ENCODE data around the gene CLEC11A. TPM values are rescaled to one million over a fixed set of nuclear protein-coding genes. Genes with fewer than 3 reads are reported as not detected.

The CLEC11A gene
- total and polyA plus RNA-seq, 2 of the 8 experiments (the other 6 are each of a cell fraction or from before 2014, with no cell fraction given): 4.3 to 17.4 TPM

DNA sequence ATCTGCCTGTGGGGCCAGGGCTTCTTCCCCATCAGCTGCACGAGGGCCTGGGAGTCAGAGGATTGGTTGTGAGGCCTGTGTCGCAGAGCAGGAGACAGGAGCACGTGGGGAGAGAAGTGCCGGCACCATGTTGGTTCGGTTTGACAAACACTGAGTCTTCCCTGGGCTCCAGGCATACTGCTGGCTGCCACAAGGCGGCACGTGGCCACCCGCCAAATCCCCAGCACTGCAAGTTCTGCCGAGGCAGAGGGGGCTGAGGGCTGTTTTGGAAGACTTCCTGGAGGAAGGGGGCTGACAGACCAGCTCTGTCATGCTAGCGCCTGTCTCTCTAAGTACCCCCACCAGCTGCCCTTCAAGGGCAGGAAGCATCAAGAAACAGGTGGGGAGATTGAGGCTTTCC, 13.1 kb upstream of the CLEC11A start:
- Histone ChIP-seq H3K36me3 (ENCODE audit: control insufficient read depth in 2 of 4, insufficient read depth in 4 of 4, low read length in 3 of 4) (no peaks in the 10 kb centered on the region; a peak in 1 of 8 replicates), H2BK5ac (ENCODE audit: low read depth, low read length) (no peak overlapping the region), H3K9me3 (ENCODE audit: insufficient read depth in 2 of 2, low read depth in 1 of 2, low read length in 1 of 2) (no peaks in the 10 kb centered on the region), H3K56ac (replicated peaks; ENCODE audit: insufficient read length, low read depth, low read length) (no peak overlapping the region), H4K5ac (ENCODE audit: insufficient read length, low read depth, low read length) (no peak overlapping the region), H2AK5ac (ENCODE audit: low read depth, low read length) (no peak overlapping the region), H2BK15ac (ENCODE audit: low read length) (no peak overlapping the region), H3K27me3 (replicated peaks in 1 of 4; ENCODE audit: control insufficient read depth in 3 of 4, extremely low read depth in 1 of 4, insufficient read depth in 3 of 4, low read length in 3 of 4) (peaks cover 0 to 4% (median 0%) of the 10 kb centered on the region in 4 experiments; a peak in 3 of 7 replicates), H4K20me1 (replicated peaks in 1 of 2; ENCODE audit: control insufficient read depth in 1 of 2, insufficient read depth in 2 of 2, low read length in 2 of 2) (peaks cover 2% of the 10 kb centered on the region in 2 experiments), H3K4me2 (ENCODE audit: insufficient read depth in 1 of 2, low read depth in 2 of 2, low read length in 2 of 2) (no peak overlapping the region), H2BK20ac (ENCODE audit: low read length) (no peak overlapping the region), H2BK12ac (ENCODE audit: low read depth, low read length) (no peak overlapping the region), H3K14ac (ENCODE audit: insufficient read length) (no peak overlapping the region), H4K91ac (replicated peaks; ENCODE audit: insufficient read length, low read length) (no peak overlapping the region), H3K27ac (ENCODE audit: low read depth, low read length) (no peak overlapping the region), H3K4me3 (ENCODE audit: extremely low read depth in 1 of 4, insufficient read depth in 2 of 4, low read depth in 3 of 4, low read length in 4 of 4) (no peak overlapping the region), H3K79me2 (ENCODE audit: control insufficient read depth in 1 of 2, insufficient read depth in 2 of 2, low read length in 2 of 2) (no peaks in the 10 kb centered on the region), H2AFZ (ENCODE audit: low read length) (no peak overlapping the region), H3K9ac (replicated peaks in 1 of 4; ENCODE audit: extremely low read depth in 1 of 4, low read depth in 3 of 4, low read length in 3 of 4) (no peak overlapping the region), H4K8ac (ENCODE audit: extremely low read depth, insufficient read depth, low read length) (no peak overlapping the region), H2BK120ac (replicated peaks; ENCODE audit: low read depth, low read length) (no peak overlapping the region), H3K18ac (ENCODE audit: extremely low read depth, low read length) (no peak overlapping the region), H3K4ac (replicated peaks; ENCODE audit: insufficient read length, low read depth, low read length) (no peak overlapping the region), H3K4me1 (replicated peaks in 1 of 4; ENCODE audit: control insufficient read depth in 3 of 4, insufficient read depth in 4 of 4, low read length in 3 of 4) (peaks cover 0 to 2% (median 0%) of the 10 kb centered on the region in 4 experiments; a peak in 2 of 7 replicates), H3K23ac (ENCODE audit: insufficient read length) (no peak overlapping the region), H3K23me2 (ENCODE audit: low read depth, low read length) (no peaks in the 10 kb centered on the region; the same call in 1 of the 2 replicates), H3K79me1 (ENCODE audit: low read depth, low read length) (no peaks in the 10 kb centered on the region; the same call in 1 of the 2 replicates)
- WGBS, 2 experiments (ENCODE audit: extremely low coverage in 1 of 2, insufficient coverage in 1 of 2, insufficient read length in 1 of 2, insufficient replicate concordance in 2 of 2, low coverage in 1 of 2, low lambda C conversion rate in 2 of 2, missing lambda C conversion rate in 1 of 2): 57% methylated on average over 10 of the region's 10 CpGs; no CpG with 5 or more reads in 1 of the 2 experiments
- CTCF ChIA-PET (ENCODE audit: partially characterized antibody): interaction anchor here (0.6 to 2.9 kb wide), 10 partner anchors 11 to 173 kb away, joined by 3 to 23 read pairs (median 5); partner anchors contain the start of genes CLEC11A and SHANK1
- DNase-seq (ENCODE audit: low read depth in 1 of 2, low spot score in 2 of 2): no peak
- TF ChIP-seq, protein P1, sequence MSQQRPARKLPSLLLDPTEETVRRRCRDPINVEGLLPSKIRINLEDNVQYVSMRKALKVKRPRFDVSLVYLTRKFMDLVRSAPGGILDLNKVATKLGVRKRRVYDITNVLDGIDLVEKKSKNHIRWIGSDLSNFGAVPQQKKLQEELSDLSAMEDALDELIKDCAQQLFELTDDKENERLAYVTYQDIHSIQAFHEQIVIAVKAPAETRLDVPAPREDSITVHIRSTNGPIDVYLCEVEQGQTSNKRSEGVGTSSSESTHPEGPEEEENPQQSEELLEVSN (IDR thresholded peaks at IDR 0.05): peak; percentile 61
- TF ChIP-seq, protein P2, sequence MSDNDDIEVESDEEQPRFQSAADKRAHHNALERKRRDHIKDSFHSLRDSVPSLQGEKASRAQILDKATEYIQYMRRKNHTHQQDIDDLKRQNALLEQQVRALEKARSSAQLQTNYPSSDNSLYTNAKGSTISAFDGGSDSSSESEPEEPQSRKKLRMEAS (IDR thresholded peaks at IDR 0.05): peak; percentile 76
- TF ChIP-seq, protein P3, sequence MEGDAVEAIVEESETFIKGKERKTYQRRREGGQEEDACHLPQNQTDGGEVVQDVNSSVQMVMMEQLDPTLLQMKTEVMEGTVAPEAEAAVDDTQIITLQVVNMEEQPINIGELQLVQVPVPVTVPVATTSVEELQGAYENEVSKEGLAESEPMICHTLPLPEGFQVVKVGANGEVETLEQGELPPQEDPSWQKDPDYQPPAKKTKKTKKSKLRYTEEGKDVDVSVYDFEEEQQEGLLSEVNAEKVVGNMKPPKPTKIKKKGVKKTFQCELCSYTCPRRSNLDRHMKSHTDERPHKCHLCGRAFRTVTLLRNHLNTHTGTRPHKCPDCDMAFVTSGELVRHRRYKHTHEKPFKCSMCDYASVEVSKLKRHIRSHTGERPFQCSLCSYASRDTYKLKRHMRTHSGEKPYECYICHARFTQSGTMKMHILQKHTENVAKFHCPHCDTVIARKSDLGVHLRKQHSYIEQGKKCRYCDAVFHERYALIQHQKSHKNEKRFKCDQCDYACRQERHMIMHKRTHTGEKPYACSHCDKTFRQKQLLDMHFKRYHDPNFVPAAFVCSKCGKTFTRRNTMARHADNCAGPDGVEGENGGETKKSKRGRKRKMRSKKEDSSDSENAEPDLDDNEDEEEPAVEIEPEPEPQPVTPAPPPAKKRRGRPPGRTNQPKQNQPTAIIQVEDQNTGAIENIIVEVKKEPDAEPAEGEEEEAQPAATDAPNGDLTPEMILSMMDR (IDR thresholded peaks at IDR 0.05; ENCODE audit: control extremely low read depth in 1 of 3, insufficient read depth in 1 of 3, low read depth in 1 of 3, low read length in 3 of 3): peak in 2 of 3 experiments; percentile 42 to 44; a peak in 2 of 4 replicates
- TF ChIP-seq FOSL1 (IDR thresholded peaks at IDR 0.05; ENCODE audit: insufficient read depth, low read depth, low read length) (no peak), BCL11A (IDR thresholded peaks at IDR 0.05; ENCODE audit: low read depth in 2 of 2, low read length in 2 of 2) (no peak), SIN3A (conservative IDR thresholded peaks at IDR 0.05 in 1 of 2, IDR thresholded peaks at IDR 0.05 in 1 of 2; ENCODE audit: low read depth in 1 of 2, low read length in 2 of 2) (0 out of 4 replicates have a peak, but pooled peaks of 1 of the 2 experiments have one; percentile 38)
- POLR2A ChIA-PET (ENCODE audit: partially characterized antibody): interaction anchor here (0.9 kb wide), 1 partner anchor 37 kb away, joined by 3 read pairs; no protein-coding TSS in a partner anchor
- no peak for FAIRE-seq
